SK-N-SH (cell line): Measurements from ENCODE around the gene PCP4L1. TPM values are rescaled to one million over a fixed set of nuclear protein-coding genes. Genes with fewer than 3 reads are reported as not detected.

Experiments used
- CTCF ChIA-PET: fragments of 300-600, 350-600 bp; formaldehyde crosslinking; extraction: SDS; loops from one replicate; lab custom pipeline; 2021; lab: Yijun Ruan, JAX
- POLR2A ChIA-PET: fragments of 350-600 bp; sonication (Branson Sonifier 250); formaldehyde crosslinking; extraction: SDS; loops from one replicate; lab custom pipeline; 2020; ENCODE audit warnings: antibody characterized with exemption, inconsistent platforms; lab: Yijun Ruan, JAX
- DNase-seq: peaks from one replicate; pipeline ENCODE4 v3.0.0; 2012
- H2AFZ ChIP-seq: fragments of 200-600 bp; sonication (generic); 2 replicates; pipeline ENCODE4 v1.8.1; 2016; ENCODE audit warnings: antibody characterized with exemption, mild to moderate bottlenecking, low read depth
- H3F3A ChIP-seq: fragments of 200-600 bp; sonication (generic); replicated peaks from 2 replicates; pipeline ENCODE3; 2016; ENCODE audit warnings: antibody characterized with exemption, mild to moderate bottlenecking; ENCODE audit not compliant: insufficient read depth
- H3K27ac ChIP-seq, 2 experiments: fragments of 200-500 bp in 1 of 2; fragments of 200-600 bp in 1 of 2; sonication (Bioruptor generic) in 1 of 2; sonication (generic), shearing (Covaris generic) in 1 of 2; 2 replicates each; pipeline versions ENCODE4 v1.5.1 to v1.6.1; 2014 to 2016; ENCODE audit warnings: low read depth in 2 of 2, inconsistent platforms in 1 of 2, low read length in 1 of 2, mild to moderate bottlenecking in 1 of 2, mixed read lengths in 1 of 2
- H3K27me3 ChIP-seq: fragments of 200-600 bp; sonication (generic), shearing (Covaris generic); 2 replicates; pipeline ENCODE4 v1.6.1; 2016; ENCODE audit warnings: mixed run types; ENCODE audit not compliant: insufficient read depth
- H3K36me3 ChIP-seq, 2 experiments: fragments of 200-500 bp in 1 of 2; fragments of 200-600 bp in 1 of 2; sonication (Bioruptor generic) in 1 of 2; sonication (generic) in 1 of 2; replicated peaks in 1 of 2; 2 replicates each; pipeline versions ENCODE3 to v1.5.1; 2014 to 2016; ENCODE audit warnings: low read length in 1 of 2, mild to moderate bottlenecking in 1 of 2; ENCODE audit not compliant: insufficient read depth in 2 of 2, control insufficient read depth in 1 of 2
- H3K4me1 ChIP-seq, 2 experiments: fragments of 200-500 bp in 1 of 2; fragments of 200-600 bp in 1 of 2; sonication (Bioruptor generic) in 1 of 2; sonication (generic), shearing (Covaris generic) in 1 of 2; 2 replicates each; pipeline versions ENCODE4 v1.5.1 to v1.6.1; 2014 to 2016; ENCODE audit warnings: low read depth in 1 of 2, low read length in 1 of 2, mixed run types in 1 of 2; ENCODE audit not compliant: insufficient read depth in 2 of 2, control insufficient read depth in 1 of 2
- H3K4me2 ChIP-seq: fragments of 200-600 bp; sonication (generic), shearing (Covaris generic); 2 replicates; pipeline ENCODE4 v1.6.1; 2017; ENCODE audit warnings: mixed run types
- H3K4me3 ChIP-seq, 2 experiments: fragments of 200-500 bp in 1 of 2; fragments of 200-600 bp in 1 of 2; sonication (Bioruptor generic) in 1 of 2; sonication (generic), shearing (Covaris generic) in 1 of 2; 2 replicates each; pipeline versions ENCODE4 v1.5.1 to v1.8.1; 2014 to 2016; ENCODE audit warnings: low read depth in 2 of 2, inconsistent platforms in 1 of 2, low read length in 1 of 2, mild to moderate bottlenecking in 1 of 2, mixed read lengths in 1 of 2, moderate library complexity in 1 of 2
- H3K79me2 ChIP-seq: fragments of 200-600 bp; sonication (generic); 2 replicates; pipeline ENCODE4 v1.8.1; 2017; ENCODE audit warnings: mild to moderate bottlenecking; ENCODE audit not compliant: insufficient read depth
- H3K9ac ChIP-seq: fragments of 200-600 bp; sonication (generic); 2 replicates; pipeline ENCODE4 v1.6.1; 2017; ENCODE audit warnings: mixed run types
- H3K9me2 ChIP-seq: fragments of 200-600 bp; sonication (generic); 2 replicates; pipeline ENCODE4 v1.6.1; 2017; ENCODE audit warnings: mixed run types
- H3K9me3 ChIP-seq: fragments of 200-600 bp; sonication (generic); 2 replicates; pipeline ENCODE4 v1.6.1; 2017; ENCODE audit warnings: mixed run types, mild to moderate bottlenecking, moderate library complexity
- H4K20me1 ChIP-seq: fragments of 200-600 bp; sonication (generic); 2 replicates; pipeline ENCODE4 v1.6.1; 2017; ENCODE audit warnings: mild to moderate bottlenecking, mixed run types; ENCODE audit not compliant: insufficient read depth
- CHD2 ChIP-seq: fragments of 150-350 bp; IDR thresholded peaks from 2 replicates; pipeline ENCODE4 v1.6.1; 2018; ENCODE audit warnings: low read length; ENCODE audit not compliant: partially characterized antibody
- CTCF ChIP-seq: fragments of 200-600 bp; sonication (generic); IDR thresholded peaks from 2 replicates; pipeline ENCODE4 v1.6.1; 2017; ENCODE audit warnings: antibody characterized with exemption, mild to moderate bottlenecking, moderate library complexity
- FOSL2 ChIP-seq: IDR thresholded peaks from 2 replicates; pipeline ENCODE4 v1.4.0; 2012; ENCODE audit warnings: low read depth, mild to moderate bottlenecking, moderate library complexity, borderline replicate concordance
- FOXJ3 ChIP-seq: sonication (generic); formaldehyde crosslinking; IDR thresholded peaks from 2 replicates; pipeline ENCODE4 v1.5.1; 2020; ENCODE audit warnings: mild to moderate bottlenecking, missing genetic modification reagents
- FOXM1 ChIP-seq: IDR thresholded peaks from 2 replicates; pipeline ENCODE4 v1.4.0; 2012; ENCODE audit warnings: low read depth, mild to moderate bottlenecking
- GABPA ChIP-seq: IDR thresholded peaks from 2 replicates; pipeline ENCODE4 v1.4.0; 2012; ENCODE audit warnings: low read depth, mild to moderate bottlenecking
- GATA2 ChIP-seq: sonication (generic); formaldehyde crosslinking; IDR thresholded peaks from 2 replicates; pipeline ENCODE4 v1.5.0; 2020; ENCODE audit warnings: mild to moderate bottlenecking, missing genetic modification reagents
- IRF3 ChIP-seq: fragments of 150-350 bp; IDR thresholded peaks from 2 replicates; pipeline ENCODE4 v1.6.1; 2016; ENCODE audit warnings: mild to moderate bottlenecking, low read depth, low read length
- JUND ChIP-seq: IDR thresholded peaks from 2 replicates; pipeline ENCODE4 v1.4.0; 2012
- MAX ChIP-seq: IDR thresholded peaks from 2 replicates; pipeline ENCODE4 v1.4.0; 2012; ENCODE audit warnings: low read depth
- MEF2A ChIP-seq: IDR thresholded peaks from 2 replicates; pipeline ENCODE4 v1.4.0; 2012; ENCODE audit warnings: low read depth, borderline replicate concordance
- MXI1 ChIP-seq: IDR thresholded peaks from 2 replicates; pipeline ENCODE4 v1.6.1; 2012; ENCODE audit warnings: mild to moderate bottlenecking, low read depth, low read length, improper control_type of control experiment
- NFIC ChIP-seq: IDR thresholded peaks from 2 replicates; pipeline ENCODE4 v1.4.0; 2012; ENCODE audit warnings: borderline replicate concordance
- NRF1 ChIP-seq: IDR thresholded peaks from 2 replicates; pipeline ENCODE4 v1.6.1; 2012; ENCODE audit warnings: low read depth, mild to moderate bottlenecking, low read length
- RAD21 ChIP-seq: IDR thresholded peaks from 2 replicates; pipeline ENCODE4 v1.6.1; 2012; ENCODE audit warnings: mild to moderate bottlenecking, low read length
- RCOR1 ChIP-seq: fragments of 150-350 bp; IDR thresholded peaks from 2 replicates; pipeline ENCODE4 v1.6.1; 2017; ENCODE audit warnings: antibody characterized with exemption, low read length
- RXRA ChIP-seq: IDR thresholded peaks from 2 replicates; pipeline ENCODE4 v1.4.0; 2012; ENCODE audit warnings: low read depth, mild to moderate bottlenecking, borderline replicate concordance
- SIN3A ChIP-seq: IDR thresholded peaks from 2 replicates; pipeline ENCODE4 v1.6.1; 2012; ENCODE audit warnings: low read depth, mild to moderate bottlenecking, low read length, moderate library complexity, borderline replicate concordance
- TAF1 ChIP-seq: IDR thresholded peaks from 2 replicates; pipeline ENCODE4 v1.6.1; 2012; ENCODE audit warnings: low read depth, mild to moderate bottlenecking, low read length, moderate library complexity, borderline replicate concordance
- TEAD4 ChIP-seq: IDR thresholded peaks from 2 replicates; pipeline ENCODE4 v1.4.0; 2012; ENCODE audit warnings: mild to moderate bottlenecking, borderline replicate concordance; ENCODE audit not compliant: insufficient read depth
- ZBTB33 ChIP-seq: IDR thresholded peaks from 2 replicates; pipeline ENCODE4 v1.4.0; 2012; ENCODE audit warnings: low read depth, borderline replicate concordance
- WGBS: methylation state at CpG from one replicate; pipeline ENCODE4 v1.1.6; 2017; ENCODE audit warnings: low lambda C conversion rate; 5-methylcytosine and 5-hydroxymethylcytosine counted together
- polyA plus RNA-seq, 3 experiments: library from polyadenylated mRNA; depleted of rRNA; stranded (reverse); fragments of >200 nt; gene quantifications; 2 replicates each; pipeline ENCODE4 v1.2.3, GENCODE V29; 2012
- TF ChIP-seq, protein P1 (sequence below): IDR thresholded peaks from 2 replicates; pipeline ENCODE4 v1.4.0; 2012; ENCODE audit warnings: low read depth, borderline replicate concordance

The PCP4L1 gene
- polyA plus RNA-seq, 1 of the 3 experiments (the other 2 are of a cell fraction): not detected

GRCh38 chr1:161287482-161288054, 29.0 kb downstream of the PCP4L1 start:
- no peaks in the 10 kb centered on the region for H4K20me1 ChIP-seq
- no peaks in the 10 kb centered on the region for H3K79me2 ChIP-seq
- no peak for TF ChIP-seq GATA2 (CRISPR knock-in tag)
- TF ChIP-seq FOSL2: no peak
- TF ChIP-seq CHD2: no peak
- TF ChIP-seq IRF3: no peak
- no peak for TF ChIP-seq RCOR1
- TF ChIP-seq FOXJ3 (CRISPR knock-in tag): no peak
- TF ChIP-seq JUND: no peak
- H3K27me3 ChIP-seq: peaks cover 14% of the 10 kb centered on the region; the same call in 1 of the 2 replicates
- 67% methylated on average over 3 of the region's 3 CpGs for WGBS
- CTCF ChIA-PET: interaction anchor here (0.6 to 1.2 kb wide), 2 partner anchors 59 to 61 kb away, joined by 3 read pairs; no protein-coding TSS in a partner anchor
- no peak overlapping the region for H3K9ac ChIP-seq
- no peaks in the 10 kb centered on the region for H3K4me1 ChIP-seq
- no peak overlapping the region for H3K4me2 ChIP-seq
- H3K27ac ChIP-seq: no peak overlapping the region
- no peaks in the 10 kb centered on the region for H3K36me3 ChIP-seq
- DNase-seq: no peak
- H3K4me3 ChIP-seq: no peak overlapping the region
- H3F3A ChIP-seq: peaks cover 3% of the 10 kb centered on the region
- no peak overlapping the region for H2AFZ ChIP-seq
- H3K9me2 ChIP-seq: no peaks in the 10 kb centered on the region
- H3K9me3 ChIP-seq: no peaks in the 10 kb centered on the region
- POLR2A ChIA-PET: no interaction called here

DNA sequence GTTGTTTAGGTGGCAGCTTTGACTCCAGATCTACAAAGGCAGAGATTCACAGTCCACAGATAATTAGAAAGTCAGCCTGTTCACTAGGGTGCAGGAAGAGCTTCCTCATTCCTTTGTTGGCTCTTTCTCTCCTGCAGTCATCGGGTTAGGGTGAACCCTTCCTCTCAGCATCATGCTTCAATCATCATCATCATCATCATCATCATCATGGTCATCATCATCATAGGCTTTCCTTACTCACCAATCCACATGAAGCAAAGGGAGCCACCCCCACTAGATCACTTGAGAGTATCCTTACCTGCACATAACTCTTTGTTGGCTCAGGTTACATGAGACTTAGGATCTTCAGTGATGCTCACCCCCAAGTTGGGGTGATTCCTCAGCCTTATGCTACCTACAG, 32.2 kb downstream of the PCP4L1 start:
- Histone ChIP-seq H2AFZ (no peak overlapping the region), H3K9me2 (no peaks in the 10 kb centered on the region), H4K20me1 (no peaks in the 10 kb centered on the region), H3K9ac (no peak overlapping the region), H3K4me3 (no peak overlapping the region), H3F3A (peaks cover 3% of the 10 kb centered on the region), H3K4me1 (no peaks in the 10 kb centered on the region), H3K27me3 (no peaks in the 10 kb centered on the region), H3K9me3 (no peaks in the 10 kb centered on the region), H3K36me3 (no peaks in the 10 kb centered on the region), H3K27ac (no peak overlapping the region), H3K79me2 (no peaks in the 10 kb centered on the region), H3K4me2 (no peak overlapping the region)
- WGBS: 92% methylated on average over 1 of the region's 1 CpG
- ChIA-PET CTCF (interaction anchor here (0.6 to 4.8 kb wide), 32 partner anchors 8 to 431 kb away, joined by 3 to 76 read pairs (median 4); partner anchors contain the start of genes FCER1G, NDUFS2, PCP4L1 and PPOX), POLR2A (interaction anchor here (2.1 kb wide), 1 partner anchor 15 kb away, joined by 5 read pairs; no protein-coding TSS in a partner anchor)
- no peak for DNase-seq
- TF ChIP-seq ZBTB33 (no peak), SIN3A (no peak), MAX (no peak), NFIC (no peak), MEF2A (no peak), MXI1 (no peak), FOSL2 (no peak), TEAD4 (no peak), RXRA (no peak), RAD21 (no peak), CHD2 (no peak), GABPA (no peak), NRF1 (no peak), FOXM1 (no peak), GATA2 (CRISPR knock-in tag) (no peak), CTCF (no peak), TAF1 (no peak)
- TF ChIP-seq, protein P1, sequence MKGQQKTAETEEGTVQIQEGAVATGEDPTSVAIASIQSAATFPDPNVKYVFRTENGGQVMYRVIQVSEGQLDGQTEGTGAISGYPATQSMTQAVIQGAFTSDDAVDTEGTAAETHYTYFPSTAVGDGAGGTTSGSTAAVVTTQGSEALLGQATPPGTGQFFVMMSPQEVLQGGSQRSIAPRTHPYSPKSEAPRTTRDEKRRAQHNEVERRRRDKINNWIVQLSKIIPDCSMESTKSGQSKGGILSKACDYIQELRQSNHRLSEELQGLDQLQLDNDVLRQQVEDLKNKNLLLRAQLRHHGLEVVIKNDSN: no peak
